GM12872 (cell line): ENCODE data around the gene CREB5.

Source experiments
- TF ChIP-seq, protein P1 (sequence below): IDR thresholded peaks from 3 replicates; pipeline ENCODE4 v1.5.1; 2011; ENCODE audit warnings: low read depth, mild to moderate bottlenecking, low read length, moderate library complexity; ENCODE audit not compliant: insufficient read depth

The CREB5 gene

DNA sequence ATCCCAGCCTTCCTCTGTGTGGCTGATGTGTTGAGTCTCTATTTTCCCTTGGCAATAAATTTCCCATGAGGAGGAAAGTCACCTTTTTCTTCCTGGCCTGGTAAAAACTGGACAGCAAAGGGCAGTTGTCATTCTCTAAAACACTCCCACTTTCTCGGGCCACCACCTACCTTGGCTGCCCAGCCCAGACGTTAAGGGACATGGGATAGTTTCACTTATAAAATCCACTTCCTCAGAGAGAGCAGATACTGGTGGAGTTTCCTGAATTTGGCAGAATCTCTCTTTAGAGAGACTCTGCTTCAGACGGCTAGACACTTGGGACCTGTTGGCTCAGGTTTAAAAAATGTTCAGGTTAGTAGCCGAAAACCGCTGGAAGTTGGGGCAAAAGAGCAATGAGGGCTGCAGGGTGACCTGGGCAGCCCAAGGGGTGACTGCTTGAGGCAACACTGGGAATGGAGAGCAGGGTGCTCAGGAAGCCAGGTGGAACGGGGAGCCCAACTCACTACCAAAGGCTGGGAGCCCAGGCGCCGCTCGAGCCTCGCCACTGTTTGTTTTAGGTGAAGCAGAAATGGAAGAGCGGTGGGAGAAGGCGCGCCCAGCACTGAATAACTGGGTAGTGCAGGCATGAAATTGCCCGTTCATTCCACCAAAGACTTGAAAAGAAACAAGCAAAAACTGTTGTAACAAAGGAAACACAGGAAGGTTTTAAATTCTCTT, 359.7 kb downstream of the CREB5 start:
- TF ChIP-seq, protein P1, sequence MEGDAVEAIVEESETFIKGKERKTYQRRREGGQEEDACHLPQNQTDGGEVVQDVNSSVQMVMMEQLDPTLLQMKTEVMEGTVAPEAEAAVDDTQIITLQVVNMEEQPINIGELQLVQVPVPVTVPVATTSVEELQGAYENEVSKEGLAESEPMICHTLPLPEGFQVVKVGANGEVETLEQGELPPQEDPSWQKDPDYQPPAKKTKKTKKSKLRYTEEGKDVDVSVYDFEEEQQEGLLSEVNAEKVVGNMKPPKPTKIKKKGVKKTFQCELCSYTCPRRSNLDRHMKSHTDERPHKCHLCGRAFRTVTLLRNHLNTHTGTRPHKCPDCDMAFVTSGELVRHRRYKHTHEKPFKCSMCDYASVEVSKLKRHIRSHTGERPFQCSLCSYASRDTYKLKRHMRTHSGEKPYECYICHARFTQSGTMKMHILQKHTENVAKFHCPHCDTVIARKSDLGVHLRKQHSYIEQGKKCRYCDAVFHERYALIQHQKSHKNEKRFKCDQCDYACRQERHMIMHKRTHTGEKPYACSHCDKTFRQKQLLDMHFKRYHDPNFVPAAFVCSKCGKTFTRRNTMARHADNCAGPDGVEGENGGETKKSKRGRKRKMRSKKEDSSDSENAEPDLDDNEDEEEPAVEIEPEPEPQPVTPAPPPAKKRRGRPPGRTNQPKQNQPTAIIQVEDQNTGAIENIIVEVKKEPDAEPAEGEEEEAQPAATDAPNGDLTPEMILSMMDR = no peak

DNA sequence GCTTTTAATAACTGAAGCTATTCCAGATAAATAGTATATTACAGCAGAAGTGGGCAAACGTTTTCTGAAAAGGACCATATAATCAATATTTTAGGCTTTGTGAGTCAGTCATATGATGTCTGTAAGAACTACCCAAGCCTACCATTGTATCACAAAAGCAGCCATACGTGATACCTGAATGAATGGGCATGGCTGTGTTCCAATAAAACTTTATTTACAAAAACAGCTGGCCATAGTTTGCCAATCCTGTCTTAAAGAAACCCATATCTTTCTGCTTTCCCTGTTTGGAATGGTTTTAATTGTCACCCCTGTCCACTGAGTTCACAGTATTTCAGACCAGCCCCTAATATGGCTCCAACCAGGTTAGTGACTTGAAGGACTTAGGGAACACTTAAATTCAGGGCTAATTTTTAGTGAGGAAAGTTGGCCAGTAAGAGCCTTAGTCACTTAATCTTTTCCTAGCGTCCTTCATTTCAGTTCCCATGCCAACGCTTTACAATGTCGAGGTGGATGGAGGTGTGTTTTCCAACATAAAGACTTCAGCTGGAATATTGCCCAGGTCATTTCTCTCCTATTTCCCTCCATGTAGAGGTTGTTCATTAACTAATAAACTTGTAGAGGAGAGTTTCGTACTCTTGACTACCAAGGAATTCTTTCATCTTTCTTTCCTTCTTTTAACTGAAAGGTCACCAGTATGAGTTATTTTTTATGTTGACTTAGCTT, 361.3 kb downstream of the CREB5 start:
- TF ChIP-seq, protein P1 = no peak

DNA sequence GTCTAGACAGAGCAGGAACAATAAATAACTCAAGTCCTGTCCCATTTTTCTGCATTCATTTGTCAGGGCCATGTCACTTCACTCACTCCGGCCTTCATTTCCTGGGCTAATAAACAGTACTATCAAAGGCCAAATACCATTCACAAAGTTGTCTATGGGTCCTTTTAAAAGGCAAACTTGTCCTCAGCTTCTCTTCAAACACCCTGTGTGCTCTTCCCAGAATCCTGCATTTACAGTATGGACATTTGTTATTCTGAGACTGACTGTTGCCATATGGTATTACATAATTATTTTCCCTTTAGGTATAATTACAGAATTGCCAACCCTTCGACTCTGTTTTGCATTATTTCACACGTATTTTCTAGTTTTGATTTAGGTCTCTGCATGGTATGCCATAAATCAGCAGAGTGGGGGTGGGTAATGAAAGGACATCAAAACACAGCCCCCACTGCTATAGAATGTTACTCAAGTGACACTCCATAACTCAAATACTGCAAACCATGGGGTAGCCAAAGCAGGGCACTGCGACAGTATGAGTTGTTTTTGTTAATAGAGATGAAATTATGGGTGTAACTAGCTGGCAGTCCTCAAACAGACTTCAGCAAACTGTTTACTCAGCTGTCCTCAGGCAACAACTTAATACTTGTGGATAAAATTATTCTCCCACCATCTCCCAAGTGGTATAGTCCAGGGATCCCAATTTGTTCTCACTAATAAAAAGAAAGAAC, 362.1 kb downstream of the CREB5 start:
- TF ChIP-seq, protein P1 = no peak

DNA sequence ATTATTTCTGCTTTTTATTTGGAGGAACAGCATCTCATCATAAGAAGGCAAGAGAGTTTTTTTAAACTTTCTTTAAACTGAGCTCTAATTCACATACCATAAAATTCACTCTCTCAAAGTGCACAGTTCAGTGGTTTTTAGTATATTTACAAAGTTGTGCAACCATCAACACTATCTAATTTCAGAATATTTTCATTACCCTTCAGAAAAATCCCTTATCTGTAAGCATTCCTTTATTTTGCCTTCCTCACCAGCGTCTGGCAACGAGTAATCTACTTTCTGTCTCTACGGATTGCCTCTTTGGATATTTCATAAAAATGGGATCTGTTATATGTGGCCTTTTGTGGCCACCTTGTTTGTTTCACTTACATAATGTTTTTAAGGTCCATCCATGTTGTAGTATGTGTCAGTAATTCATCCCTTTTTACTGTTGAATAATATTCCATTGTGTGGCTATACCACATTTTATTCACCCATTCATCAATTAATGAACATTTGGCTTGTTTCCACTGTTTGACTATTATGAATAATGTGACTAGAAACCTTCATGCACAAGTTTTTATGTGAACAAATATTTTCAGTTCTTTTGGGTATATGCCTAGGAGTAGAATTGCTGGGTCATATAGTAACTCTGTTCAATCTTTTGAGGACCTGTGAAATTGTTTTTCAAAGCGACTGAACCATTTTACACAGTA, 364.3 kb downstream of the CREB5 start:
- TF ChIP-seq, protein P1 = no peak

DNA sequence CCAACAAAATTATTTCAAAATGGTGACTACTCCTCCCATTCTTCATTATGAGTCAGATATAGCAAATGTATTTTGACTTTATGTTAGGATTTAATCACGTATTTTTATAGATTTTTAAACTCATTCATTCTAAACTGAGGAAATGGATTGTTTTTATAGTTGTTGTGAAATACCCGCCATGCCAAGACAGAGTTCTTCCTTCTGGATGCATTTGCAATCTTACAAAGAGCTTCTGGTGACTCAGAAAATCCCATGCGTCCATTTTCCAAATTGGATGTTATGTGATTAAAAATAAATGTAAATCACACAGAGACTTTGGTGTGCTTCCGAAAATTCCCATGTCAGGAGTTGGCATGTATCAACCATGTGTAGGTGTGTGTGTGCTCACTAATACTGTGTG, 366.5 kb downstream of the CREB5 start:
- TF ChIP-seq, protein P1 = no peak

DNA sequence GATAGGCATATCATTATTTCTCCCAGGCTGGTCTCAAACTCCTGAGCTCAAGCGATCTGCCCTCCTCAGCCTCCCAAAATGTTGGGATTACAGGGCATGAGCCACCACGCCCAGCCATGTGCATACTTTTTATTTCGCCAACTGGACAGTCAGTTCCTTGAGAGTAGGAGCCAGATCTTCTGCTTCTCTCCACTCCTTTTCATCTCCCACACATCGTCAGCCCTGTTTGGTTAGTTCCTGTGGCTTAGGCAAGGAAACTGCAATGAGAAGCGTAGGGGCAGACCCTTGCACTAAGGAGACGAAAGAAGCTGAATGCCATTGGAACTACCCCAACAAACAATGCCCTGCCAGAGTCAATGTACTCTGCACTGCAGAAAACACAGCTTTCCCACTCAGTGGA, 367.6 kb downstream of the CREB5 start:
- TF ChIP-seq, protein P1 = no peak

DNA sequence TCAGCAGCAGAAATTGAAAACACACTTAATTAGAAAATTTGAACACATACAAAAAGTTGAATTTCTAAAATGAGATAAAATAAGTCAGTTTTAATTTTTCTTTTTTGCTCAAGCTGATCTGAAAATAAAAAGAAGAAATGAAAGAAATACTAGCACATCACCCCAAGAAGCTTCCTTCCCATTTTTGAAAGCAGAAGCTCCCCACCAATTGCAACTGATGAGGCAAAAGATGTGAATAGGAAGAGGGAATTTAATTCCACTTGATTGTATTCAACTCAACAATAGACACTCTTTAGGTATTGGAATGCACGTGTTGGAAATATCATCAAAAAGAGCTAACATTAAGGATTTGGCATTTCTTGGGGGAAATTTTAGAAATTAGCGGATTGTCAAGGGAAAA, 370.0 kb downstream of the CREB5 start:
- TF ChIP-seq, protein P1 = no peak
